Measurements from ENCODE around the gene CCSER2.
"Not testable (repeated sequence)": the region's sequence is repeated elsewhere in the genome, so short reads cannot be mapped to it uniquely, and the experiment has no call there.

Gene CCSER2

GRCh38 chr10:84328418-84329195 is at the start of gene CCSER2:
Gene CCSER2, plus strand, starts transcription at chr10:84328589. Its CDS starts 42,464 bp downstream, at chr10:84371053.
- no peak for FAIRE-seq

- FAIRE-seq, result not testable (repeated sequence)
Observed at GRCh38 chr10:84279876-84280475, 48.4 kb upstream of the CCSER2 start.

- no peak for FAIRE-seq
Observed at GRCh38 chr10:84286695-84287094, 41.7 kb upstream of the CCSER2 start.

- no peak for FAIRE-seq
Observed at GRCh38 chr10:84288151-84288550, 40.2 kb upstream of the CCSER2 start.

GRCh38 chr10:84289521-84290200 is 38.7 kb upstream of the CCSER2 start:
- FAIRE-seq, result no peak

GRCh38 chr10:84290235-84290634 is 38.2 kb upstream of the CCSER2 start:
- no peak for FAIRE-seq

- no peak for FAIRE-seq
Observed at GRCh38 chr10:84291384-84291783, 37.0 kb upstream of the CCSER2 start.

GRCh38 chr10:84292502-84292901 is 35.9 kb upstream of the CCSER2 start:
- FAIRE-seq, result no peak

- no peak for FAIRE-seq
Observed at GRCh38 chr10:84293171-84293570, 35.2 kb upstream of the CCSER2 start.

GRCh38 chr10:84293574-84294016 is 34.8 kb upstream of the CCSER2 start:
- FAIRE-seq, result no peak

- no peak for FAIRE-seq
Observed at GRCh38 chr10:84294766-84295447, 33.5 kb upstream of the CCSER2 start.

GRCh38 chr10:84296091-84296981 is 32.1 kb upstream of the CCSER2 start:
- no peak for FAIRE-seq

- FAIRE-seq, result no peak
Observed at GRCh38 chr10:84298057-84298456, 30.3 kb upstream of the CCSER2 start.

GRCh38 chr10:84302223-84302622 is 26.2 kb upstream of the CCSER2 start:
- FAIRE-seq, result no peak

- FAIRE-seq, result no peak
Observed at GRCh38 chr10:84306751-84307384, 21.5 kb upstream of the CCSER2 start.

- no peak for FAIRE-seq
Observed at GRCh38 chr10:84308021-84308420, 20.4 kb upstream of the CCSER2 start.

- no peak for FAIRE-seq
Observed at GRCh38 chr10:84308481-84309304, 19.7 kb upstream of the CCSER2 start.

- FAIRE-seq, result no peak
Observed at GRCh38 chr10:84310470-84310869, 17.9 kb upstream of the CCSER2 start.

- FAIRE-seq, result no peak
Observed at GRCh38 chr10:84311576-84311975, 16.8 kb upstream of the CCSER2 start.

GRCh38 chr10:84312816-84313215 is 15.6 kb upstream of the CCSER2 start:
- FAIRE-seq, result no peak

- no peak for FAIRE-seq
Observed at GRCh38 chr10:84314275-84314674, 14.1 kb upstream of the CCSER2 start.
